Stimulated activated CD8-positive, alpha-beta memory T cell treated with anti-CD3 and anti-CD28 coated beads, Interleukin-4, amount 100 ng/mL, for 4 hours (primary cell): ENCODE results near the gene SLC35F2.
A peak's percentile ranks its signal among the peaks of the same experiment; 100 is the strongest.
"Not testable (repeated sequence)": the region's sequence is repeated elsewhere in the genome, so short reads cannot be mapped to it uniquely, and the experiment has no call there.

Experiments used
- DNase-seq, 2 donors: peaks; one replicate each; pipeline ENCODE4 v3.0.0-alpha.2; 2020; ENCODE audit warnings: low read depth in 2 of 2, low spot score in 1 of 2

Gene SLC35F2

DNA sequence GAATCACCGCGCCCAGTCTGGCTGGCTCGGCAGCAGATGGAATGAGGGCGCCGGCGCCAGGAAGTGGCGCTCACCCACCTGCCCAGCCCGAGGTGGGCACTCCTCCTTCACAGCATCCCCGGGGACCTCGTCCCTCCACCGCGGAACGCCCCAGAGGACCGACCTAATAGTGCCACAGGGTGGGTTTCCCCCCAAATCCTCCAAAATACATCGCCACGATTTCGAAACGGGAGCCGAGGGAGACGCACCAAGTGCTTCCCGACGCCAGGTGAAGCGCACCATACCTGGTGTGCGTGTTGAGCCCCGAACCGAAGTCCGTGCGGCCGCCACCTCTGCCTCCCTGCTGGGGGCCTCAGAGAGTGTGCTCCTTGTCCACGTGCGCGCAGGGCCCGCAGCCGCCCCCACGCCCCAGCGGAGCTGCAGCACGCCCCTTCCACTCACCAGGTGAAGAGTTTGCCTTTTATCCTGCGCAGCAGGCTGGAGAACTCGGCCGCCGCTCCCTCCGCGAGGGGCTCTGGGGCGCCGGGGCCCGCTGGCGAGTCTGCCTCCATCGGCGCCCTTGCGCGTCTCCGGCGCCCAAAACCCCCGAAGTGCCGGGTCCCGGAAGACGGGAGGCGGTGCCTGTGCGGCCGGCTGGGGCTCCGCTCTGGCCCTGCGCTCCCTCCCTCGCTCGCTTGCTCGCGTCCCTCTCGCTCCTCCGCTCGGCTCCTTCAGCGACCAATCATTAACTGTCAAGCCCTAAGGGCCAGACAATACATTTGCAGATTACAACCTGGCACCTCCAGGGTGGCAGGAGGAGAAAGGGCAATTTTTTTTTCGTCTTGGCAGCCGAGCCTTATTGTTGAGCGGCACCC, at the start of gene SLC35F2:
TSS of gene SLC35F2 (minus strand) at position 571 of the 854 bp plus-strand sequence. CDS start at position 551, 20 bp downstream.
- DNase-seq, result peak; percentile 19 to 52

- no peak for DNase-seq
Measured at GRCh38 chr11:107908211-107908610, 49.6 kb upstream of the SLC35F2 start.

- DNase-seq, result no peak
Measured at GRCh38 chr11:107898270-107898669, 39.7 kb upstream of the SLC35F2 start.

DNA sequence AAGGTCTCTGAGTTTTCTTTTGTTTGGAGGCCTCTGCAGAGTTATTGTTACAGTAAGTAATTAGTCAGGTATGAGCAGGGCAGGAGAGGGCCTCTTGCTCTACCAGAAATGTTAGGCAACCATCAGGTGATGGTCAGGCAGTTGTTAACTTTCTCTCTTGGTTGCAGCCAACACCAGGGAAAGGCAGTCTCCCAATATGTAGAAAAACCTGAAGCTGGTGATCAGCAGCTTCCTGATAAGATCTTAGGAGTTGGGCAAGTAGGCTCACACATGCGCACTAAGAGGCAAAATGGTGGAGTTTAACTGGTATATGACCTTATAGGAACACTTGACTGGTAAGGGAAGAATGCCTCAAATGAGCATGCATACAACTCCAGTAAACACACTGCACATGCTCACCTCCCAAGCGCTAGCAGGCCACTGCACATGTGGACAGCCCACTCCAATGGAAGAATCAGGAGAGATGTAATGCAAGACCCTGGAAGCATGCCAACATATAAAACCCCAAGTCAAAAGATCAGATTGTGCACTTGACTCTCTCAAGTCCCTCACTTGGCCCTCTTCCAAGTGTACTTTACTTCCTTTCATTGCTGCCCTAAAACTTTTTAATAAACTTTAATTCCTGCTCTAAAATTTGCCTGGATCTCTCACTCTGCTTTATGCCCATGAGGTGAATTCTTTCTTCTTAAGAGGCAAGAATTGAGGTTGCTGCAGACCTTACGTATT, 23.7 kb upstream of the SLC35F2 start:
- DNase-seq, result no peak

GRCh38 chr11:107881471-107881870, 22.9 kb upstream of the SLC35F2 start:
- not testable (repeated sequence) for DNase-seq

- DNase-seq, result no peak
Measured at GRCh38 chr11:107876141-107876540, 17.6 kb upstream of the SLC35F2 start.

DNA sequence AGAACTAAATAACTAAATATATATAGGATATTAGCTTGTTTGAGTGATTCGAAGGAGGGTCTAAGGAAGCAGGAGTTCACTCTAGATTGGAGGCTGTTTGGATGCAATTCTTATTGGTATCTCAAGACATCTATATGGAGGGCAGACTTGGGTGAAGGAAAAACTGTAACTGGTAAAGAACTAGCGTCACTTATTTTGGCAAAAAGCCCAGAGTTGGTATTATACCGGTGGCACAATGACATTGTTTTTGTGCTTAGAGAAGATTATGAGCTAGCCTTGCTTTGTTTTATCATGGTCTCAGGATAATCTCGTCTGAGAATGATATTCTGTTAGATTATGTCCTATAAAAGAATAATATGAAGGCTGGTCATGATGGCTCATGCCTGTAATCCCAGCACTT, 6.0 kb upstream of the SLC35F2 start:
- no peak for DNase-seq

GRCh38 chr11:107860688-107861087, 2.1 kb upstream of the SLC35F2 start:
- DNase-seq, result no peak

GRCh38 chr11:107860240-107860620, 1.6 kb upstream of the SLC35F2 start:
- not testable (repeated sequence) for DNase-seq

- DNase-seq, result peak in 1 of 2 donors; percentile 2
Measured at GRCh38 chr11:107859459-107860239, 1.1 kb upstream of the SLC35F2 start.

DNA sequence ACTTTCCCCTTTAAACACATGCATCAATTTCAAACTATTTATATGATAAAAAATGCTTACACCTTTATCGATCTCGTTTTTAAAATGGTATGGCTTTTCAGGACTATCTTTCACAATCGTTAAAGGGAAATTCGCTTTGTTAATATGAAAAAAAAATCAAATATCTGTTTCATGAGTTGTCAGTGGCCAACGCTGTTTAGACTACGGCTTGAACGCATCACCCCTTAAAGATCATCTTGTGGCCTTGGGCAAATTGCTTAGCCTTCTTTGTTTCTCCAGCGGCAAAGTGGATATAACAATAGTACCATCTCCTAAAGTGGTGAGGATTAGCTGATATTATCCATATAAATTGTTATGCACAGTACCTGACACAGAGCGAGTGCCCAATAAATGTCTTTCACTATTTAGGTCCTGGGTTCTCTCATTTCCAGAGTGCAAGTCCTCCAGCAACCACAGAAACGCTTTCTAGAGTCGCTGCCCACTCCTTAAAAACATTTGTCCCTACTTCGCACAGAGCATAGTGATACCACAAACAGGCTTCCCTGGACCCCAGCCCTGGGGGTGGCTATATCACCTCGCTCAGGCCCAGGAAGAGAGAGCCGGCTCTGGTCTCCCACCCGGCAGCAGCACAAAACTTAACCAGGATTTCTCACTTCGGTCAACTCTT, 904 bp downstream of the SLC35F2 start:
- peak in 1 of 2 donors; percentile 0 for DNase-seq

DNA sequence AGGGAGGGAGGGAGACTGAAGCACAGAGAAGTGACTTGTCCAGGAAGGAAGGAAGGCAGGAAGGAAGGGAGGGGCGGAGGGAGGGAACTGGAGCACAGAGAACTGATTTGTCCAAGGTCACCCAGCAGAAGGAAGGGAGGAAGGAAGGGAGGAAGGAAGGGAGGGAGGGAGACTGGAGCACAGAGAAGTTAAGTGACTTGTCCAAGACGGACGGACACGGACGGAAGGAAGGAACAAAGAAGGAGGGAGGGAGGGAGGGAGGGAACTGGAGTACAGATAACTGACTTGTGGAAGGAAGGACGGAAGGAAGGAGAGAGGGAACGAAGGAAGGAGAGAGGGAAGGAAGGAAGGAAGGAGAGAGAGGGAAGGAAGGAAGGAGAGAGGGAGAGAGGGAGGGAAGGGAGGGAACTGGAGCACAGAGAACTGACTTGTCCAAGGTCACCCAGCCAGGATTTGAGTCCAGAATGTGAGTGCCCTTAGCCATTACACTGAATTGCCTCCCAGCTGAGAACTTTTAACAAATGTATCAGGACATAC, 1.5 kb downstream of the SLC35F2 start:
- DNase-seq, result no peak

DNA sequence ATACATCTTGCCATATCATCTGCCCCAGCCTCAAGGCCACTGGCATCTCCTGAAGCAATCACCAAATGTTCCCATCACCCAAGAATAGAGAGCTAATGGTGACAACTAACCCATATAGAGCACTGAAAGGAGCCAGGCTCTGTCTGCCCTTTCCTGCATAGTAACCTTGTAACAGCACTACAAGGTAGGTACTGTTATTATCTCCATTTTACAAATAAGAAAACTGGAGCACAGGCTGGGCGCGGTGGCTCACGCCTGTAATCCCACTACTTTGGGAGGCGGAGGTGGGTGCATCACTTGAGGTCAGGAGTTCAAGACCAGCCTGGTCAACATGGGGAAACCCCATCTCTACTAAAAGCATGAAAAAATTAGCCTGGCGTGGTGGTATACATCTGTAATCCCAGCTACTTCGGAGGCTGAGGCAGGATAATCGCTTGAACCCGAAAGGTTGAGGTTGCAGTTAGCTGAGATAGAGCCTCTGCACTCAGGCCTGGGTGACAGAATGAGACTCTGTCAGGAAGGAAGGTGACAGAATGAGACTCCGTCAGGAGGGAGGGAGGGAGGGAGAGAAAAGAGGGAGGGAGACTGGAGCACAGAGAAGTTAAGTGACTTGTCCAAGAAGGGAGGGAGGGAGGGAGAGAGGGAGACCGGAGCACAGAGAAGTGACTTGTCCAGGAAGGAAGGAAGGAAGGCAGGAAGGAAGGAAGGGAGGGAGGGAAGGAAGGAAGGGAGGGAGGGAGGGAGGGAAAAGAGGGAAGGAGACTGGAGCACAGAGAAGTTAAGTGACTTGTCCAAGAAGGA, 2.2 kb downstream of the SLC35F2 start:
- DNase-seq, result no peak

DNA sequence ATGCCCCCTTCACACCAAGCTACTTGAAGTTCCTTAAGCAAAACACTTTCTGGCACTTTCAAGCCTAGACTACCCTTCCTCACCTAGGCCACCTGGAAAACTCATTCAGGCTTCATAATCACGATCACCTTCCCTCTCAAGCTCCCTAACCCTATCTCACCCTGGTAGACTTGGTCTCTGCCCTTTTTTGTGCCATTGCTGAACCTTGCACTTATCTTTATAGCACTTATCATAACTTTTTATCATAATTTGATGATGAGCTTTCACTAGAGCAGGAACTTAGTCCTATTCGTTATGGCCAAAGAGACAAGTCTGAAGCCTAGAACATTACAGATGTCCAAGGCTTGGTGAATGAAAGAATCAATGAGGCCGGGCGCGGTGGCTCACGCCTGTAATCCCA, 5.5 kb downstream of the SLC35F2 start:
- no peak for DNase-seq

- no peak for DNase-seq
Measured at GRCh38 chr11:107851704-107852310, 6.8 kb downstream of the SLC35F2 start.

GRCh38 chr11:107849790-107850189, 8.8 kb downstream of the SLC35F2 start:
- no peak for DNase-seq

DNA sequence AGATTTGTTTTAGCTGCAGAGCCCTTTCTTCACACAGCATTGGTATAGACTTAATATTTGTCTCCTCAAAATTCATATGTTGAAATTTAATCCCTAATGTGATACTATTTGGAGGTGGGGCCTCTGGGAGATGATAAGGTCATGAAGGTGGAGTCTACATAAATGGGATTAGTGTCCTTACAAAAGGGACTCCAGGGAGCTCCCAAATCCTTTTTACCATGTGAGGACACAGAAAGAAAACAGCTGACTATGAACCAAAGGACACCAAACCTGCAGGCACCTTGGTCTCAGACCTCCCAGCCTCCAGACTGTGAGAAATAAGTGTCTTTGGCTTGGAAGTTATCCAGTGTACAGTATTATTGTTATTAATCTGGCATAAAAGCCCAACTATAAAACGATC, 10.2 kb downstream of the SLC35F2 start:
- DNase-seq, result no peak

- DNase-seq, result no peak
Measured at GRCh38 chr11:107847184-107847583, 11.4 kb downstream of the SLC35F2 start.

DNA sequence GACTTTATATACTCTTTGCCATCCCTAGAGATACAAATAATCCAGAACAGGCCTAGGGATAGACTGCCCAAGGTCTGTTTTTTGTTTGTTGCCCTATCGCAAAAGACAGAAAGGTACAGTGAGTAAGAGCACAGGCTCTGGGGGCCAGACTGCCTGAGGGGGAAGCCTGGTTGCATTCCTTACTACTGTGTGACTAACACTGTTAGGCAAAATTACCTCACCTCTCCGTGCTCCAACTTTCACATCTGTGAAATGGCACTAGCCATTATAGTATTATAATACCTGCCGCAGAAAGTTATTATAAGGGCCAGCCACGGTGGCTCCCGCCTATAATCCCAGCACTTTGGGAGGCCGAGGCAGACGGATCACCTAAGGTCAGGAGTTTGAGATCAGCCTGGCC, 14.5 kb downstream of the SLC35F2 start:
- no peak for DNase-seq
